Measurements from ENCODE around the gene IL3RA. TPM values are rescaled to one million over a fixed set of nuclear protein-coding genes. Genes with fewer than 3 reads are reported as not detected.
"Not testable (repeated sequence)": the region's sequence is repeated elsewhere in the genome, so short reads cannot be mapped to it uniquely, and the experiment has no call there.

IL3RA gene
- total RNA-seq, 1 experiment from 2014 or later = not detected

DNA sequence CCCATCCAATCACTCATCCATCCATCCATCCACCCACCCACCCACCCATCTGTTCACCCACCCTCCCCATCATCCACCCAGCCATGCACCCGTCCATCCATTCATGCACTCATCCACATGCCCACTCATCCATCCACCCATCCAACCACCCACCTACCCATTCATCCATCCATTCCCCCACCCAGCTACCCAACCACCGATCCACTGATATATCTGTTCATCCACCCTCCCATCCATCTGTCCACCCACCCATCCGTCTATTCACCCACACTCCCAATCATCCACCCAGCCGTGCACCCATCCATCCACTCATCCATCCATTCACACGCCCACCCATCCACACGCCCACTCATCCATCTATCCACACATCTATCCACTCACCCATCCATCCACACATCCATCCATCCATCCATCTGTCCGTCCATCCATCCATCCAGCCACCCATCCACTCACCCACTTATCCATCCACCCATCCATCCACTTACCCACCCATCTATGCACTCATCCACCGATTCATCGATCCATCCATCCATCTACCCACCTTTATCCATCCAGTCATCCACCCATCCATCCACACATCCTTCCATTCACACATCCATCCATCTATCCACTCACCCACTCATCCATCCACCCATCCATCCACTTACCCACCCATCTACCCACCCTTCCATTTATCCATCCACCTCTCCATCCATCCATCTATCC, 87.7 kb downstream of the IL3RA start:
- no peak for DNase-seq (ENCODE audit: low read depth in 1 of 2, low spot score in 2 of 2)
- Histone ChIP-seq H3K9me3 (replicated peaks) (peaks cover 15% of the 10 kb centered on the region), H3K4me3 (no peak overlapping the region), H3K27ac (no peak overlapping the region), H3K36me3 (peaks cover 32% of the 10 kb centered on the region), H3K27me3 (replicated peaks) (no peaks in the 10 kb centered on the region), H3K4me1 (replicated peaks) (no peaks in the 10 kb centered on the region)

GRCh38 chrX:1425381-1425780, 88.8 kb downstream of the IL3RA start:
- H3K36me3 ChIP-seq = peaks cover 34% of the 10 kb centered on the region

DNA sequence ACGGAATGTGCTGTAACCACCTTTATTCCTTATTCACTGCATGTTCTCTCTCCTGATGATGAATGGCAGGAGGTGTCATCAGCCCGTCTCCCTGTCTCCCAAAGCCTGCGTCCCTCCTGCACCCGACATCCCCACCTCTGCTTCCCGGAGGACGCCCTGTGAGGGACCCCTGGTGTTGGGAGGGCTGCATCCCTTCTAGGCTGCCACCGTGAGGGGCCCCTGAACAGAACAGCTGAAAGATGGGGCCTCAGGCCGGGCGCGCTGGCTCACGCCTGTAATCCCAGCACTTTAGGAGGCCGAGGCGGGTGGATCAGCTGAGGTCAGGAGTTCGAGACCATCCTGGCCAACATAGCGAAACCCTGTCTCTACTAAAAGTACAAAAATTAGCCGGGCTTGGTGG, 89.7 kb downstream of the IL3RA start:
- not testable (repeated sequence) for H3K27ac ChIP-seq; DNase-seq (ENCODE audit: low read depth in 1 of 2, low spot score in 2 of 2); H3K4me3 ChIP-seq; H3K27me3 ChIP-seq (replicated peaks); H3K4me1 ChIP-seq (replicated peaks)
- Histone ChIP-seq H3K9me3 (replicated peaks) (peaks cover 14% of the 10 kb centered on the region), H3K36me3 (peaks cover 32% of the 10 kb centered on the region)

More at GRCh38 chrX:1425381-1425780, 88.8 kb downstream of the IL3RA start:
- Histone ChIP-seq H3K27ac (no peak overlapping the region), H3K27me3 (replicated peaks) (no peaks in the 10 kb centered on the region), H3K9me3 (replicated peaks) (peaks cover 15% of the 10 kb centered on the region), H3K4me1 (replicated peaks) (no peaks in the 10 kb centered on the region), H3K4me3 (no peak overlapping the region)
- no peak for DNase-seq (ENCODE audit: low read depth in 1 of 2, low spot score in 2 of 2)

DNA sequence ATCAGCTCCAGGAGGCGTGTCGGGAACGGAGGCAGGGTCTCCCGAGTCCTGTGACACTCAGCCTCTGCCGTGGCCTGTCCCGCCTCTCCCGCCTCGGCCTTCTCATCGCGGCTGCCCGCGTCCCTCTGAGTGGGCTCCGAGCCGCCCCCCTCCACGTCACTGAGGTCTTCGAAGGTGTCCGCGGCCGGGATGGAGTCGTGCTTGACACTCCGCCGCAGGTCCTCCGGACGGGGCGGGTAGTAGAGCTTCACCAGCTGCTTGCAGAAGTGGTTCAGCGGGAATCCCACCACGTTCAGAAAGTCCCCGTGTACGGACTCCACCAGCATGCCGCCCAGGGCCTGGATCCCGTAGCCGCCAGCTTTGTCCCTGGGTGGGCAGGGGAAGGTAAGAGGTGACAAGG, 91.2 kb downstream of the IL3RA start:
- no peak overlapping the region for H3K4me3 ChIP-seq
- peaks cover 6% of the 10 kb centered on the region for H3K9me3 ChIP-seq (replicated peaks)
- peaks cover 19% of the 10 kb centered on the region for H3K36me3 ChIP-seq
- DNase-seq (ENCODE audit: low read depth in 1 of 2, low spot score in 2 of 2) = no peak
- H3K27ac ChIP-seq = no peak overlapping the region
- no peaks in the 10 kb centered on the region for H3K27me3 ChIP-seq (replicated peaks)
- H3K4me1 ChIP-seq (replicated peaks) = no peaks in the 10 kb centered on the region

DNA sequence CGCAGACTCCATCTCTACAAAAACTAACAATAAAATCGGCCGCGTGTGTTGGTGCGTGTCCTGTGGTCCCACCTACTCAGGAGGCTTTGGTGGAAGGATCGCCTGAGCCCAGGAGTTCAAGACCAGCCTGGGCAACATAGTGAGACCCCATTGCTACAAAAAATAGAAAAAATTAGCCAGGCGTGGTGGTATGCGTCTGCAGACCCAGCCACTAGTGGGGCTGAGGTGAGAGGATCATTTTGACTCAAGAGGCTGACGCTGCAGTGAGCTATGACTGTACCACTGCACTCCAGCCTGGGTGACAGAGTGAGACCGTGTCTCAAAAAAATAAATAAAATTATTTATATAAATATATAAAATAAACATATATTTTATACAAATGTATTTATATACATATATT, 93.9 kb downstream of the IL3RA start:
- Histone ChIP-seq H3K4me3 (no peak overlapping the region), H3K4me1 (replicated peaks) (no peaks in the 10 kb centered on the region), H3K27me3 (replicated peaks) (no peaks in the 10 kb centered on the region), H3K27ac (no peak overlapping the region), H3K9me3 (replicated peaks) (no peaks in the 10 kb centered on the region; the same call in none of the 2 replicates), H3K36me3 (peaks cover 8% of the 10 kb centered on the region)
- DNase-seq (ENCODE audit: low read depth in 1 of 2, low spot score in 2 of 2) = no peak

Other genes with a start within 250 kb of the IL3RA start
- not detected in 2 replicates for gene CRLF2, start 124.1 kb upstream of the IL3RA start, total RNA-seq (2014; rRNA removed; shearing (Covaris generic))
- not detected in 2 replicates for gene CSF2RA, start 68.0 kb upstream of the IL3RA start, total RNA-seq (2014; rRNA removed; shearing (Covaris generic))
- 115 and 149 TPM in 2 replicates for gene SLC25A6, start 55.3 kb downstream of the IL3RA start, total RNA-seq (2014; rRNA removed; shearing (Covaris generic))
- 7.3 and 10.0 TPM in 2 replicates for gene ASMTL, start 116.1 kb downstream of the IL3RA start, total RNA-seq (2014; rRNA removed; shearing (Covaris generic))
- gene P2RY8, start 200.4 kb downstream of the IL3RA start, total RNA-seq (2014; rRNA removed; shearing (Covaris generic)) = not detected in 2 replicates

Measured in SJSA1 (cell line).